Measurements from ENCODE around the gene CELF3. TPM values are rescaled to one million over a fixed set of nuclear protein-coding genes. Genes with fewer than 3 reads are reported as not detected.

Gene CELF3
- total RNA-seq, 1 donor from 2014 or later, result not detected

DNA sequence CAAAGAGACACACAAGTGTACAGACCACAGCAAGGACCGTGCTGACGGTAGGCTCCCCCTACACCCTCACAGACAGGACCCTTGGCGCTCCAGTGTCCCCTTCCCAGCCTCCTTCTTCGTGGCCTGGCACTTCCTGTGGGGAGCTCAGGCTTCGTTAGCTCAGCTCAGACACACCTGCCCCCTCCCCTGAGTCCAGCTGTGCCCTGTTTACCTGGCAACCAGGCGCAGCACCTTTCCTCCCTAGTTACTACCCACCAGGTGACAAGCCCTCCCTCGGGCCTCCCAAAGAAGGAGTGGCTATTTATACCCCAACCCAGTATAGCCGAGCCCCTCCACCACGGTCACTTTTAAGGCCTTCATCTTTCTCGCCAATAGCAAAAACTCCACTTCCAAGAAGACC is 4.7 kb downstream of the CELF3 start:
- Mint-ChIP-seq H3K27ac (ENCODE audit: unreplicated experiment) (no peak overlapping the region), H3K9me3 (ENCODE audit: unreplicated experiment) (no peaks in the 10 kb centered on the region), H3K27me3 (ENCODE audit: unreplicated experiment) (peaks cover 9% of the 10 kb centered on the region), H3K4me1 (ENCODE audit: unreplicated experiment) (peaks cover 5% of the 10 kb centered on the region), H3K36me3 (ENCODE audit: low read depth, unreplicated experiment) (no peaks in the 10 kb centered on the region), H3K4me3 (ENCODE audit: unreplicated experiment) (no peak overlapping the region)
- DNase-seq (ENCODE audit: low spot score), result no peak
- TF ChIP-seq, protein P1, sequence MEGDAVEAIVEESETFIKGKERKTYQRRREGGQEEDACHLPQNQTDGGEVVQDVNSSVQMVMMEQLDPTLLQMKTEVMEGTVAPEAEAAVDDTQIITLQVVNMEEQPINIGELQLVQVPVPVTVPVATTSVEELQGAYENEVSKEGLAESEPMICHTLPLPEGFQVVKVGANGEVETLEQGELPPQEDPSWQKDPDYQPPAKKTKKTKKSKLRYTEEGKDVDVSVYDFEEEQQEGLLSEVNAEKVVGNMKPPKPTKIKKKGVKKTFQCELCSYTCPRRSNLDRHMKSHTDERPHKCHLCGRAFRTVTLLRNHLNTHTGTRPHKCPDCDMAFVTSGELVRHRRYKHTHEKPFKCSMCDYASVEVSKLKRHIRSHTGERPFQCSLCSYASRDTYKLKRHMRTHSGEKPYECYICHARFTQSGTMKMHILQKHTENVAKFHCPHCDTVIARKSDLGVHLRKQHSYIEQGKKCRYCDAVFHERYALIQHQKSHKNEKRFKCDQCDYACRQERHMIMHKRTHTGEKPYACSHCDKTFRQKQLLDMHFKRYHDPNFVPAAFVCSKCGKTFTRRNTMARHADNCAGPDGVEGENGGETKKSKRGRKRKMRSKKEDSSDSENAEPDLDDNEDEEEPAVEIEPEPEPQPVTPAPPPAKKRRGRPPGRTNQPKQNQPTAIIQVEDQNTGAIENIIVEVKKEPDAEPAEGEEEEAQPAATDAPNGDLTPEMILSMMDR (IDR thresholded peaks at IDR 0.05; ENCODE audit: unreplicated experiment), result no peak

DNA sequence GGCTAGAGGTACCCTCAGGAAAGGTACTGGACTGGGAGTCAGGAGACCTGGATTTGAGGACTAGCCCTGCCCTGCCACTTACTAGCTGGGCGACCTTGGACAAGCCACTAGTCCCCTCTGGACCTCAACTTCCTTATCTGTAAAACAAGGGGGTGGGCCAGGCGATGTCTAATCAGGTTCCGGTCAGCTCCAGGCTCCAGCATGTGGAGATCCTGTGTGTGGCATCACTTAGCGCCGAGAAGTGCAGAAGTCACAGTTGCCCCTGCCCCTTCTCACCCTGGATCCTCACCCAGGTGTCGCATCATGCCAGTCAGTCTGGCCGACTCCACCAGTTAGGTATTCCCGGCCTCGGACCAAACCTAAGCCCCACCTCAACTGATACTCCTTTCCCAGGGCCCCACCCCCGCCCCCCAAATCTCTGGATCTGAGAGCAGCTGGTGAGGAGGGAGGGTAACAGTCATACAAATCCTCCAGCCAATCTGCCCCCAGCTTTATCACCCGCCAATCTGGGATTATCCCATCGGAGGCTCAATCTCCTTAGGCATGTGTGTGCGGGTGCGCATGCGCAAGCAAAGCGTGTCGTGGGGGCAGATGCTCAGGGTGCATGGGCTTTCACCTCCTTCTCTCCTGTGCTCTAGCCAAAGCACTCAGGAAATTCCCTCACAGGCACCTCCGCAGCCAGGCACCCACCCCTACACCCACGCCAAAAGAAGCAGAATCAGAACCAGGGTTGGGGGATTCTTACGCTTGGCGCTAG is 5.4 kb downstream of the CELF3 start:
- peaks cover 6% of the 10 kb centered on the region for H3K4me1 Mint-ChIP-seq (ENCODE audit: unreplicated experiment)
- H3K27me3 Mint-ChIP-seq (ENCODE audit: unreplicated experiment), result peaks cover 7% of the 10 kb centered on the region
- no peak overlapping the region for H3K4me3 Mint-ChIP-seq (ENCODE audit: unreplicated experiment)
- TF ChIP-seq, protein P1 (IDR thresholded peaks at IDR 0.05; ENCODE audit: unreplicated experiment), result no peak
- DNase-seq (ENCODE audit: low spot score), result no peak
- H3K9me3 Mint-ChIP-seq (ENCODE audit: unreplicated experiment), result no peaks in the 10 kb centered on the region
- no peak overlapping the region for H3K27ac Mint-ChIP-seq (ENCODE audit: unreplicated experiment)
- no peaks in the 10 kb centered on the region for H3K36me3 Mint-ChIP-seq (ENCODE audit: low read depth, unreplicated experiment)

DNA sequence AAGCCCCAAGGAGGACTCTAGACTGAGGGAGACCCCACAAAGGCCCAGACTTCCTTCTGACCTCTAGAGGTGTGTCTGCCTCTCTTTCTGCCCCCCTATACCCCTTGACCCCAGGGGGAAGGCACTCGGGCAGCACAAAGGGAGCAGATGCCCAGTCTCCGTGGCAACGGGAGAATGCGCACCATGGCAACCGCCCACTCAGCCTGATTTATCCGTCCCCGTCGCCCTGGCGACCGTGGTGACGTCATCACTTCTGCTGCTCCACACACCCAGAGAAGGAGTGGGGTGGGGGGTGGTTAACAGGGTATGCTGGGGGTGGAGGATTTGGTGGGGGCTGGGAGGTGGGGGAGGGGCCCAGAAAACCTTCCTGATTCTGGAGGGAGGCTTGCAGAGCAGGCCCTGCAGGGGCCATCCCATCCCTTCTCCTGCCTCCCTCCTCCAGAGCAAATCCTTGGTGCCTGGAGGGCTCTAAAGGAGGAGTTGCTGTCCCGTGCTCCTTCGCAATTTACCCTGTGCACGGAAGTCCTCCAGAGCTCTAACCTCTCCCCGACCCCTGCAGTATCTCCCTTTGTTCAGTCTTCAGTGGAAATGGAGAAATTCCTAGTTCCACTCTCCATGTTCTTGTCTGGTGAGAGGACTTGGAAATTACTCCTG is 6.3 kb downstream of the CELF3 start:
- Mint-ChIP-seq H3K4me1 (ENCODE audit: unreplicated experiment) (peaks cover 8% of the 10 kb centered on the region), H3K36me3 (ENCODE audit: low read depth, unreplicated experiment) (no peaks in the 10 kb centered on the region), H3K9me3 (ENCODE audit: unreplicated experiment) (no peaks in the 10 kb centered on the region), H3K27me3 (ENCODE audit: unreplicated experiment) (peaks cover 6% of the 10 kb centered on the region), H3K4me3 (ENCODE audit: unreplicated experiment) (no peak overlapping the region), H3K27ac (ENCODE audit: unreplicated experiment) (no peak overlapping the region)
- peak; percentile 46 for DNase-seq (ENCODE audit: low spot score)
- TF ChIP-seq, protein P1 (IDR thresholded peaks at IDR 0.05; ENCODE audit: unreplicated experiment), result no peak

DNA sequence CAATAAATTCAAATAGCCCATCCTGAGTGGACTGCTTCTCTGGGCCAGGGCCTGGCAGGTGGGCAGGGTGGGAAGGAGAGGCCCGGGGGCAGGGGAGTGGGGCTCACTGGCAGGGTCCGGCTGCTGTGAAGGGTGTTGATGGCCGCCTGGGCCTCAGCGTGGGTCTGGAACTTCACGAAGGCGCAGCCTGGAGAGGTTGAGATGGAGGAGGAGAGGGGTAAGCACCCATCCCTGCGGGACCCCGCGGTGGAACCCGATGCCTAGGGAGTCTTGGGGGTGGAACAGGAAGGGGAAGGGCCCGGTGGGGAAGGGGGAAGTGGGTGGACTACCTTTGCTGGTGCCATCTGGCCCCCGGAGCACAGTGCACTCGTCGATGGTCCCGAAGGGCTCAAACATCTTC is 7.7 kb downstream of the CELF3 start:
- H3K36me3 Mint-ChIP-seq (ENCODE audit: low read depth, unreplicated experiment), result no peaks in the 10 kb centered on the region
- TF ChIP-seq, protein P1 (IDR thresholded peaks at IDR 0.05; ENCODE audit: unreplicated experiment), result no peak

DNA sequence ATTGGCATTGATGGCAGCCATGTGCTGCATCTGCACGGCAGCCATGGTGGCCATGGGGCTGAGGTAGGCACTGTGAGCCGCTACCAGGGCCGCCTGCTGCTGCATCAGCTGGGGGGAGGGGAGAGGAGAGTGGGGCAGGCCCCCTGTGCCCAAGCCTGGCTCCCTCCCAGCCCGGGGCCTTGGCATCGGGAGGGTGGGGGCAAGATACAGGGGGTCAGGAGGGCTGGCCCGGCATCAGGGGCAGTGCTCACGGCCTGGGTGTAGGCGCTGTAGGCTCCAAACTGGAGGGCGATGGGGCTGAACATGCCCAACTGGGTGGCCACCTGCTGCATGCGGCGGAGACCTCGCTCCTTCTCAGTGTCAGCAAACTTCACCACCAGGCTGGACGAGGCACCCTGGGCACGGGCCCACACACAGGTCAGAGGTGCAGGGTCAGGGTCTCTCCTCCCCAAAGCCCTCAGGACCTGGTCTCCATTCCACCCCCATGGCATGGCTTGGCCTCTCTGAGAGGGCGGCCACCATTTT is 9.0 kb downstream of the CELF3 start:
- H3K27ac Mint-ChIP-seq (ENCODE audit: unreplicated experiment), result no peak overlapping the region
- TF ChIP-seq, protein P1 (IDR thresholded peaks at IDR 0.05; ENCODE audit: unreplicated experiment), result no peak
- no peaks in the 10 kb centered on the region for H3K36me3 Mint-ChIP-seq (ENCODE audit: low read depth, unreplicated experiment)
- no peaks in the 10 kb centered on the region for H3K9me3 Mint-ChIP-seq (ENCODE audit: unreplicated experiment)
- peaks cover 12% of the 10 kb centered on the region for H3K27me3 Mint-ChIP-seq (ENCODE audit: unreplicated experiment)
- H3K4me1 Mint-ChIP-seq (ENCODE audit: unreplicated experiment), result peaks cover 26% of the 10 kb centered on the region
- H3K4me3 Mint-ChIP-seq (ENCODE audit: unreplicated experiment), result no peak overlapping the region
- DNase-seq (ENCODE audit: low spot score), result no peak

More for the DNA sequence above, 7.7 kb downstream of the CELF3 start:
- Mint-ChIP-seq H3K4me3 (ENCODE audit: unreplicated experiment) (no peak overlapping the region), H3K27me3 (ENCODE audit: unreplicated experiment) (peaks cover 9% of the 10 kb centered on the region), H3K9me3 (ENCODE audit: unreplicated experiment) (no peaks in the 10 kb centered on the region), H3K4me1 (ENCODE audit: unreplicated experiment) (peaks cover 16% of the 10 kb centered on the region), H3K27ac (ENCODE audit: unreplicated experiment) (no peak overlapping the region)
- no peak for DNase-seq (ENCODE audit: low spot score)

All from endothelial cell (in vitro differentiated cells).